ENCODE data around the gene RSPH1. TPM values are rescaled to one million over a fixed set of nuclear protein-coding genes. Genes with fewer than 3 reads are reported as not detected.

Gene RSPH1
- total RNA-seq, 4 donors from 2014 or later, result 0.80 to 10.0 (median 8.0) TPM

DNA sequence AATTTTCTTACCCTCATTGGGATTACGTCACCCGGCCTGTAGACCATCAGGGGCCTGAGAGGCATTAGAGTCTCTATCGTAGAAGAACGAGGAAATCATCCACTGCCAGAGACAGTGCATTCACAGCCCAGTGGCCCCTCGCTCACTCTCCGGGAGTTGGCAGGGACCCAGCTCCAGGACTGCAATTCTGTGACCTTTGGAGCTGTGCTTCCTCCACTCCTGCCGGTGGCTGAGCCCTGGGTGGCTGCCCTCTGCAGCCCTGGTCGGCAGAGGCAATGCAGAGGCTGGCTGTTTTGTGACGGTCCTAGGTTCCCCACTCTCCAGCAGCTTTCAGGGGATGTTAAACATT is 30.3 kb upstream of the RSPH1 start:
- H3K27me3 ChIP-seq, result no peaks in the 10 kb centered on the region
- peaks cover 42 to 56% (median 53%) of the 10 kb centered on the region in 4 donors for H3K4me1 ChIP-seq
- H3K4me3 ChIP-seq, result no peak overlapping the region
- intact Hi-C loops (cut with DNase I; ENCODE audit: low total_unique reads), result loop anchor here (5.0 kb wide), 1 partner anchor 366 kb away; the partner anchor contains the start of gene NDUFV3
- DNase-seq, result peak; percentile 91
- no peaks in the 10 kb centered on the region for H3K9me3 ChIP-seq
- in situ Hi-C loops (cut with MboI; ENCODE audit: low pct_ligation_motif_present in 1 of 4, low pct_unique_long_range_greater_than_20kb in 1 of 4, low sequenced_read_pairs in 3 of 4), result no loop called here
- H3K27ac ChIP-seq, result peak overlapping the region; percentile 81 to 86 (median 84)
- TF ChIP-seq POLR2AphosphoS5 (IDR thresholded peaks at IDR 0.05) (peak in 1 of 3 donors; percentile 50), POLR2A (IDR thresholded peaks at IDR 0.05) (no peak)
- H3K36me3 ChIP-seq, result peaks cover 0 to 7% (median 0%) of the 10 kb centered on the region in 4 donors
- WGBS, 2 donors (ENCODE audit: low coverage in 1 of 2), result 25 to 29% methylated on average over 4 to 9 of the region's 9 CpGs

DNA sequence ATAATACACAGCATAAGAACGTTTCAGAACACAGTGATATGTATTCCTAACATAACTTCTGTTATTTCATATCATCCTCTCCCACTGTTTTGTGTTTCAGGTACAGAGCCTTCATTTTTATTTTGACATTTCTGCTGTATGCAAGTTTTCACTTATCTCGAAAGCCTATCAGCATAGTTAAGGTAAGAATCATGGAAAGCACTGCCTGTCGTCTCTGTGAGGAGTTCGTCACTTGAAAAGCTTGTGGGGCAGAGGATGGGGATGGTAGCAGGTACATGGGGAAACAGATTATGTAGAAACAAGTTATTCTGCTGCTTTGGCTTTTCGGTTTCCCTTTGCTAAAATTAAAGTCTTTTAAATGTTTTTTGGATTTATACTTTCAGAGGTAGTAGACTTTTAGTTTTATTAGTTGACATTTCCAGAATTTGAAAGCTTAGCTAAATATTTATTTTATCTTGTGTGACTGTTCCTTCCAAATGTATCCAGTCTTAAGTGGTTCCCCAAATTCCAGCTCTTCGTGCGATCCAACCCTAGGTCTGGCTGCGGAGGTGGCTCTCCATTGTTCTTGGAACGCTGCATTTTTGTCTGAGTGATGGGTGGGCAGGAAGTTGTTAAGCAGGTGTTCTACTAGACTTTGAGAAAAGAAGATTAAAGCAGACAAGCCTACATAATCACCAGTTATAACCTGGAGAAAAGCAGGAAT is 29.8 kb upstream of the RSPH1 start:
- no peak for TF ChIP-seq POLR2A (IDR thresholded peaks at IDR 0.05)
- TF ChIP-seq EP300 (IDR thresholded peaks at IDR 0.05; ENCODE audit: low read depth), result no peak
- no peak for TF ChIP-seq POLR2AphosphoS5 (IDR thresholded peaks at IDR 0.05)
- TF ChIP-seq, protein P1, sequence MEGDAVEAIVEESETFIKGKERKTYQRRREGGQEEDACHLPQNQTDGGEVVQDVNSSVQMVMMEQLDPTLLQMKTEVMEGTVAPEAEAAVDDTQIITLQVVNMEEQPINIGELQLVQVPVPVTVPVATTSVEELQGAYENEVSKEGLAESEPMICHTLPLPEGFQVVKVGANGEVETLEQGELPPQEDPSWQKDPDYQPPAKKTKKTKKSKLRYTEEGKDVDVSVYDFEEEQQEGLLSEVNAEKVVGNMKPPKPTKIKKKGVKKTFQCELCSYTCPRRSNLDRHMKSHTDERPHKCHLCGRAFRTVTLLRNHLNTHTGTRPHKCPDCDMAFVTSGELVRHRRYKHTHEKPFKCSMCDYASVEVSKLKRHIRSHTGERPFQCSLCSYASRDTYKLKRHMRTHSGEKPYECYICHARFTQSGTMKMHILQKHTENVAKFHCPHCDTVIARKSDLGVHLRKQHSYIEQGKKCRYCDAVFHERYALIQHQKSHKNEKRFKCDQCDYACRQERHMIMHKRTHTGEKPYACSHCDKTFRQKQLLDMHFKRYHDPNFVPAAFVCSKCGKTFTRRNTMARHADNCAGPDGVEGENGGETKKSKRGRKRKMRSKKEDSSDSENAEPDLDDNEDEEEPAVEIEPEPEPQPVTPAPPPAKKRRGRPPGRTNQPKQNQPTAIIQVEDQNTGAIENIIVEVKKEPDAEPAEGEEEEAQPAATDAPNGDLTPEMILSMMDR (IDR thresholded peaks at IDR 0.05), result no peak
- in situ Hi-C loops (cut with MboI; ENCODE audit: low pct_ligation_motif_present in 1 of 4, low pct_unique_long_range_greater_than_20kb in 1 of 4, low sequenced_read_pairs in 3 of 4), result no loop called here
- intact Hi-C loops (cut with DNase I; ENCODE audit: low total_unique reads), result loop anchor here (5.0 kb wide), 1 partner anchor 366 kb away; the partner anchor contains the start of gene NDUFV3
- peaks cover 0 to 7% (median 0%) of the 10 kb centered on the region in 4 donors for H3K36me3 ChIP-seq
- WGBS, 2 donors (ENCODE audit: low coverage in 1 of 2), result 44 to 45% methylated on average over 9 of the region's 9 CpGs
- H3K27me3 ChIP-seq, result no peaks in the 10 kb centered on the region
- H3K27ac ChIP-seq, result peak overlapping the region; percentile 81 to 86 (median 84)
- no peak overlapping the region for H3K4me3 ChIP-seq
- H3K9me3 ChIP-seq, result no peaks in the 10 kb centered on the region
- H3K4me1 ChIP-seq, result peaks cover 42 to 56% (median 53%) of the 10 kb centered on the region in 4 donors
- no peak for DNase-seq

DNA sequence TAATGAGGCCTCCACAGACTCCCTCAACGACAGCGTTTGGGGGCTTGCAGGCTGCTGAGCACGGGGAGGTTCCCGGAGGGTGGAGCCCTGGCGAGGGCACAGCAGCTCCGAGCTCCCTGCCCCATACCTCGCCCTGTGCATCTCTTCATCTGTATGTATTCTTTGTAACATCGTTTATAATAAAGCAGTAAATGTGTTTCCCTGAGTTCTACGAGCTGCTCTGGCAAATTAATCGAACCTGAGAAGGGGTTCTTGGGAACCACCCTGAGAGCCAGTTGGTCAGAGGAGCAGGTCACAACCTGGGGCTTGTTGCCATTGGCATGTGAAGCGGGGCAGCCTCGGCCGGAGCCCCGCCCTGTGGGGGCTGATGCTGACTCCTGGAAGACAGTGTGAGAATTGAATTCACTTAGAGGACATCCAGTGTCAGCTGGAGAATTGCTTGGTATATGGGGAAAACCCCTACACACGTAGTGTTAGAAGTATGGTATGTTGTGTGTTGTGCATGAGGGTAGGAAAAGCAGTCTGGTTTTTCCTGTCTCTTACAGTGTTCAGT is 29.1 kb upstream of the RSPH1 start:
- H3K4me3 ChIP-seq, result peak overlapping the region in 2 of 4 donors; percentile 5 to 28
- peaks cover 42 to 56% (median 55%) of the 10 kb centered on the region in 4 donors for H3K4me1 ChIP-seq
- no peaks in the 10 kb centered on the region for H3K9me3 ChIP-seq
- in situ Hi-C loops (cut with MboI; ENCODE audit: low pct_ligation_motif_present in 1 of 4, low pct_unique_long_range_greater_than_20kb in 1 of 4, low sequenced_read_pairs in 3 of 4), result no loop called here
- H3K27me3 ChIP-seq, result no peaks in the 10 kb centered on the region
- DNase-seq, result no peak
- 13 to 25% methylated on average over 1 to 12 of the region's 15 CpGs for WGBS, 2 donors (ENCODE audit: low coverage in 1 of 2)
- H3K27ac ChIP-seq, result peak overlapping the region; percentile 81 to 86 (median 84)
- peaks cover 0 to 7% (median 0%) of the 10 kb centered on the region in 4 donors for H3K36me3 ChIP-seq
- no peak for TF ChIP-seq EP300 (IDR thresholded peaks at IDR 0.05; ENCODE audit: low read depth)
- no peak for TF ChIP-seq POLR2A (IDR thresholded peaks at IDR 0.05)
- TF ChIP-seq, protein P1 (IDR thresholded peaks at IDR 0.05), result no peak
- TF ChIP-seq POLR2AphosphoS5 (IDR thresholded peaks at IDR 0.05), result no peak
- intact Hi-C loops (cut with DNase I; ENCODE audit: low total_unique reads), result loop anchor here (5.0 kb wide), 1 partner anchor 367 kb away; the partner anchor contains the start of gene NDUFV3

DNA sequence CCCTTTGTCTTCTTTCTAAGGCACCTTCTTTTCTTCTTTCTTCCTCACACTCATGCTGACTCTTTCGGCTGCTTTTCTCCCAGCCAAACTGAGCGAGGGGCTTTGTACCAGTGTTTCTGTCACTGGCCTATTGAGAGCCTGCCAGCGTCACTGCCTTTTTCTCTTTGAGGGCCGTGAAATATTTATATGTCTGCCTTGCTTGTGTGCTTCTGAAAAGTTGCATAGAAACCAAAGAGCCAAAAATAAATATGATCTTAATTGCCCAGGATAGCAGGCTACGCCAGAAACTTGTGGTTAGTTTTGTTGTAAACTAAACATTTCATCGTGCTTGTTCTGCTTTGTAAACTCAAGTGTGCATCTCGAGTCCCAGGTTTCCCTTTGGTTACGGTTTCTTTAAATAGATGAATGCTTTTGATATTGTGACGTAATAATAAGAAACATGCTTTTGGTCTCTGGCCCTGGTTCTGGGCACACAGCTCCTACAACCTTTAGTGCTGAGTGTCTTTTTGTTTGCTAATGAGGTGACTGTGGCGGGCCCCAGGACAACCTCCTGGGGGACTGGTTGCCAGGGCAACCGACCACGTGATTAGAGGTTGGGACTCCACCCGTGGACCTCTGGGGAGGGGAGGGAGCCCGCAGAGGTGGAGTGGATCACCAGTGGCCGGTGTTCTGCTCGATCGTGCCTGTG is 28.5 kb upstream of the RSPH1 start:
- peak overlapping the region in 2 of 4 donors; percentile 5 to 28 for H3K4me3 ChIP-seq
- H3K27ac ChIP-seq, result peak overlapping the region; percentile 81 to 86 (median 84)
- peaks cover 42 to 56% (median 55%) of the 10 kb centered on the region in 4 donors for H3K4me1 ChIP-seq
- WGBS, 2 donors (ENCODE audit: low coverage in 1 of 2), result 17 to 22% methylated on average over 8 to 15 of the region's 17 CpGs
- peaks cover 0 to 7% (median 1%) of the 10 kb centered on the region in 4 donors for H3K36me3 ChIP-seq
- TF ChIP-seq, protein P1 (IDR thresholded peaks at IDR 0.05), result no peak
- TF ChIP-seq POLR2AphosphoS5 (IDR thresholded peaks at IDR 0.05) (no peak), EP300 (IDR thresholded peaks at IDR 0.05; ENCODE audit: low read depth) (no peak)
- intact Hi-C loops (cut with DNase I; ENCODE audit: low total_unique reads), result loop anchor here (5.0 kb wide), 1 partner anchor 368 kb away; the partner anchor contains the start of gene NDUFV3
- in situ Hi-C loops (cut with MboI; ENCODE audit: low pct_ligation_motif_present in 1 of 4, low pct_unique_long_range_greater_than_20kb in 1 of 4, low sequenced_read_pairs in 3 of 4), result no loop called here
- no peaks in the 10 kb centered on the region for H3K9me3 ChIP-seq
- no peaks in the 10 kb centered on the region for H3K27me3 ChIP-seq
- DNase-seq, result peak; percentile 81

All from transverse colon (tissue), 4 donors.